Measurements from ENCODE around the gene TM2D1.
"Not testable (repeated sequence)": the region's sequence is repeated elsewhere in the genome, so short reads cannot be mapped to it uniquely, and the experiment has no call there.

The TM2D1 gene

GRCh38 chr1:61711969-61712368 is 13.0 kb downstream of the TM2D1 start:
- no peak for DNase-seq

- DNase-seq = not testable (repeated sequence)
Measured at GRCh38 chr1:61711257-61711656, 13.7 kb downstream of the TM2D1 start.

GRCh38 chr1:61709908-61710289 is 15.0 kb downstream of the TM2D1 start:
- DNase-seq = no peak

GRCh38 chr1:61708953-61709907 is 15.7 kb downstream of the TM2D1 start:
- no peak for DNase-seq

GRCh38 chr1:61699911-61700851 is 24.8 kb downstream of the TM2D1 start:
- DNase-seq = no peak

DNA sequence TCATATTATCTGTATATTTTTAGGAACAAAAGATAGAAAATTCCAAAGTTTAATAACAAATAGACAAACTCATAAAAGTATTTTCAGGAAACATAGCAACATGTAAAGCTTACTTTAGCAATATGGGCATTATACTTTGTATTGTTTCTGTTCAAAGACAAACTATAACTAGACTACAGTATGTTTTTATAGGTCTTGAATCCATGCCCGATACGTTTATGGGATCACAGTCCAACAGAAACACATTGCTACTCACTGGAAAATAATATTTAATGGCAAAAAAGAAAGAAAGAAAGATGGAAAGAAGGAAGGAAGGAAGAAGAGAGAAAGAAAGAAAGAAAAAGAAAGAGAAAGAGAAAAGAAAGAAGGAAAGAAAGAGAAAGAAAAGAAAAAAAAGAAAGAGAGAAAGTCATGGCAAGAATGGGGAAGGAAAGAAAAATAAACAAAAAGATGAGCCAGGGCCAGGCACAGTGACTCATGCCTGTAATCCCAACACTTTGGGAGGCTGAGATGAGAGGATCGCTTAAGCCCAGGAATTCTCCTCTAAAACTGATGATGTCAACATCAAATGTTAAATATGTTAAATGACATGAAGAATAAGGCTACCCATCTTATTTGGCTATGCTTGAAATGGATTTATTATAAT is 32.7 kb downstream of the TM2D1 start:
- no peak for DNase-seq

DNA sequence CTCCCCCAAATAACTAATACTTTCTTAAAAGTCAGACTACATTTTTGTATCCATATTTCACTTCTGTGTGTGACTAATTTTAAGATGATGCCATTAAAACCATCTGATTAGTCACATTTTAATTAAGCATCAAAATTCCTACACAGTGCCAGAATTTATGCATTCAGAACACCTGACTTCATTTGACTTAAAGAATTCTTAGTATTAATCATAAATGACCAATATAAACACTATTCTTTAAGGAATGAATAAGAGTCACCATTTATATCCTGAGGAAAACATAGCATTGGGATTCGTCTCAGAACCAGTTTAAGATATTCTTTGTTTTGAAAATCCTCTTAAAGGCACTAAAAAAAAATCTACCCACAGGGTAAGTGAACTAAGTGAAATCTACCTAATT is 37.0 kb downstream of the TM2D1 start:
- no peak for DNase-seq

- no peak for DNase-seq
Measured at GRCh38 chr1:61682891-61683290, 42.0 kb downstream of the TM2D1 start.

GRCh38 chr1:61680500-61680899 is 44.4 kb downstream of the TM2D1 start:
- no peak for DNase-seq

DNA sequence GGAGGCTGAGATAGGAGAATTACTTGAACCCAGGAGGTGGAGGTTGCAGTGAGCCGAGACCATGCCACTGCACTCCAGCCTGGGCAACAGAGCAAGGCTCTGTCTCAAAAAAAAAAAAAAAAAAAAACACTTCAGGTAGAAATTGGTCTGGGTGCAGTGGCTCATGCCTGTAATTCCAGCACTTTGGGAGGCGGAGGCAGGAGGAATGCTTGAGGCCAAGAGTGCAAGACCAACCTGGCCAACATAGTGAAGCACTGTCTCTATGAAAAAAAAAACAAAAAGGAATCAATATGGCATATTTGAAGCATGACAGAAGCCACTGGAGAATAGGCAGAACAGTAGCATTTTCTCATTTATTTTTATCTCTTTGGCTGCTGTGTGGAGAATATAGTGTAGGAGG is 48.1 kb downstream of the TM2D1 start:
- DNase-seq = not testable (repeated sequence)

DNA sequence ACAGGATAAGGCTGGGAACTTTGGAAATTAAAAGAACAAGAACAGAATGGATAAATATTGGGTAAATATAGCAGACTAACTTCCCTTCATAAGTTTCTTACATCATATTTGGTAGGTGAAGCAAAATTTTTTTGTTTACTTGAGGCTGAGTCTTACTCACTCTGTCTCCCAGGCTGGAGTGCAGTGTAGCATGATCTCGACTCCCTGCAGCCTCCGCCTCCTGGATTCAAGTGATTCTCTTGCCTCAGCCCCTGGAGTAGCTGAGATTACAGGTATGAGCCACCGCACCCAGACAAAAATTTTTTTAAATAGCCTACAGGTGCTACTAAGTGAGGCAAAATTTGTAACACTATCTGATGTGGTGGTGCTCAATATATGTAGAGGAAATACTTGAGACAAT is 50.7 kb downstream of the TM2D1 start:
- DNase-seq = no peak

GRCh38 chr1:61672376-61672775 is 52.6 kb downstream of the TM2D1 start:
- DNase-seq = no peak

DNA sequence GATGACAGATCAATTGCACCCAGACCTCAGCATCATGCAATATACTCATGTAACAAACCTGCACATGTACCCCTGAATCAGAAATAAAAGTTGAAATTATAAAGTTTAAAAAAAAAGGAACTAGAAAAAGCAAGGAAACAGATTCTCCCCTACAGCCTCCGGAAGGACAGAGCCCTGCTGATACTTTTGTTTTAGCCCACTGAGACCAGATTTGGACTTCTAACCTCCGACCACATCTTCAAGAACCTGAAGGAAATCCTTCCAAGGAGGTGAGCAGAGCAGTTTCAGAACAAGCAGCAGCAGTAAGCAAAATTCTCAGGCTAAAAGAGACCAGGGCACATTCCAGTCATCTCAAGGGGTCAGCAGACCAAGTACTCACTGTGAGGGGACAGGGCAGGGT is 54.5 kb downstream of the TM2D1 start:
- no peak for DNase-seq

DNA sequence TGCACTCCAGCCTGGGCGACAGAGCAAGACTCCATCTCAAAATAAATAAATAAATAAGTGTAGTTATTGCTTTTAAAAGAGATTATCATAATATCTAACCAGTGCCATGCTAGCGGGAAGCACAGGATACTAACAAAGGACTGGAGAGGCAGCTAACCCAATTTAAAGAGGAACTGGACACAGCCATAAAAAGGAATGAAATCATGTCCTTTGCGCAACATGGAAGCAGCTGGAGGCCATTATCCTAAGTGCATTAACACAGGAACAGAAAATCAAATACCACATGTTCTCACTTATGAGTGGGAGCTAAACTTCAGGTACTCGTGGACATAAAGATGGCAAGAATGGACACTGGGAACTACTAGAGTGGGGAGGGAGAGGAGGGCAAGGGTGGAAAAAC is 54.9 kb downstream of the TM2D1 start:
- no peak for DNase-seq

DNA sequence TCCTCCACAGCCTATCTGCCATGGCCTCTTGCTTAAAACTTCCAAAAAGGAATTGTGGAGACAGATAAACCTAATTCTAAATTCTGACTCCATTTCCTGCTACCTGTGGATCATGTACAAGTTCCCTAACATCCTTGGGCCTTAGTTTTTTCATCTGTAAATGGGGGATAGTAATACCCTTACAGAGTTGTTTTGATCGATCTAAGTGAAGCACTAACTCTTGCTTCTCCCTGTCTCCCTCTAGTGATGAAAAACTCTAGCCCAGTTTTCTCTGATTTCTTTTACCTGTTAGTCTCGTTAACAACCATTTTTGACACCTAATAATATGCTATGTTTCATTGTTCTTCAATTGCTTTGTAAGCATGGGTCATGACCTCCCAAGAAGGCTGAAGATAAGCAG is 65.9 kb downstream of the TM2D1 start:
- DNase-seq = no peak

- no peak for DNase-seq
Measured at GRCh38 chr1:61655453-61655852, 69.5 kb downstream of the TM2D1 start.

DNA sequence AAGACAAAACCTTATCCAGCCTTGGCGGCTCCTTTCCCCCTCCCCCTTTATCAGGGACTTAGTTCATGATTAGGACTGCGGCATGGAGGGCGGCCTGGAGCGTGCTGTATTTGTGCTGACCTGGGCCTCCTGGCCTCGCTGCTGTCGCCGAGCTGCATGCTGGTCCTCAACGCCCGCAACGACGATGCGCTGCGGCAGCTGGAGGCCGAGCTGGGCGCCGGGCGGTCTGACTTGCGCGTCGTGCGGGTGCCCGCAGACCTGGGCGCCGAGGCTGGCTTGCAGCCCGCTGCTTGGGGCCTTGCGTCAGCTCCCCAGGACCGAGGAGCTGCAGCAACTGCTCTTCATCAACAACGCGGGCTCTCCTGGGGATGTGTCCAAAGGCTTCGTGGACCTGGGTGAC is 70.9 kb downstream of the TM2D1 start:
- no peak for DNase-seq

DNA sequence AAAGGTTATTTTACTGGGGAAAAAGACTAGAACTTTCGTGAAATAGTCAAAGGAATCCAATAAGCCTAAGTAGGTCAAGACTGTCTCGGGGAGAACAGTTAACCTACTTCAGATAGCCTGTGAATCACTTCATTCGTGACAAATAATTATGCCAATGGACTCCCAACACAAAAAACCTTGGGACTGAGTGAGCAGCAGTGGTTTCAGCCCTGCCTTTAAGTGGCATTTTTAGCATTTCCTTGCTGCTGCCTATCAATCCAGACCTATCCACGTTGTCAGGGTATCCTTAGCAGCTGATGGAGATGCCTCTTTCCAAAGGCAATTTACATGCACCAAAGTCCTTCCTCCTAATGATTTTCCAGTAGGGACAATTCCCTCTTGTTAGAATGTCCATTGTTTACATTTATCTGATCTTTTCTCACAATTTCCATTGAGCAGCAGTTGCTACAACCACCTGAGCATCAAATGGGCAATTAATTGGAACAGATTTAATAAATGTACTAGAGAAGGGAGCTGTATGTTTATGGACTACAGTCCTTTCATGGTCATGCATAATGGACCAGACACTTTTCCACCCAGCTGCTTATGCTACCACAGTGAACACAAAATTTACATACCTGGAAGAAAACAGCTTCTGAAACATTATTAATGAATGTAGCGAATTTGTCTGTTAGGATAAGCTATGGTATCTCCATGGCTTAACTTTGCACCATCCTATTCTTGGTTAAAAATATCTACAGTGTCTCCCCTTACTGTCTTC is 75.8 kb downstream of the TM2D1 start:
- DNase-seq = no peak

DNA sequence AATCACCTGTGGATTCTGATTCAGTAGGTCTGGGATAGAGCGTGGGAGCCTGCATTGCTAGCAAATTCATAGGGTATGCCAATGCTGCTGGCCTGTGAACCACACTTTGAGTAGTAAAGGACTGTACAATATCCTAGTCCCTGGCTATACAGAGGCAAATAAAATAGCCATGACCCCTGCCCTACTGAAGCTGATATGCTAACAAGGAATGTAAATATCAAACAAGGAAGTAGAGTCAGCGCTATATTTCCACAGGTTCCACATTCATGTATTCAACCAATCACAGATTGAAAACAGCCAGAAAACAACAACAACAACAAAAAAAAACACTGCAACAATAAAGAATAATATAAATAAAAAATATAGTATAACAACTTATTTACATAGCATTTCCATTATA is 77.8 kb downstream of the TM2D1 start:
- DNase-seq = no peak

- DNase-seq = no peak
Measured at GRCh38 chr1:61645476-61645875, 79.5 kb downstream of the TM2D1 start.

DNA sequence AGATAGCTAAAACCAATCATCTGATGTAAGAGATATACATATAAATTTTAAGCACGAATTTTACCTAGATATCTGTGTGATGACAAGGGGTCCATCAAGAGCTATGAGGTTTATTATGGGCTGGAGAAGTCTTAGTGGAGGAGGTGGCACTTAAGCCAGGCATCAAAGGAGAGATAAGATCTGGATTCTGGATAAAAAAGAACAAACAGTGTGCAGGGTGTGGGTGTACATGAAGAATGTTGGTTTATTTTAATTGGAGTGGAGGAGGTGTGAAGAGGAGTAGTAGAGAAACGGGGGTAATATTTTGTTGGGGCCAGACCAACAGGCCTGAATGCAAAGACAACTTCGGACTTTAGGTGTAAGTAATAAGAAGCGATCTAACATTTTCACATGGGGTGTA is 80.6 kb downstream of the TM2D1 start:
- no peak for DNase-seq

DNA sequence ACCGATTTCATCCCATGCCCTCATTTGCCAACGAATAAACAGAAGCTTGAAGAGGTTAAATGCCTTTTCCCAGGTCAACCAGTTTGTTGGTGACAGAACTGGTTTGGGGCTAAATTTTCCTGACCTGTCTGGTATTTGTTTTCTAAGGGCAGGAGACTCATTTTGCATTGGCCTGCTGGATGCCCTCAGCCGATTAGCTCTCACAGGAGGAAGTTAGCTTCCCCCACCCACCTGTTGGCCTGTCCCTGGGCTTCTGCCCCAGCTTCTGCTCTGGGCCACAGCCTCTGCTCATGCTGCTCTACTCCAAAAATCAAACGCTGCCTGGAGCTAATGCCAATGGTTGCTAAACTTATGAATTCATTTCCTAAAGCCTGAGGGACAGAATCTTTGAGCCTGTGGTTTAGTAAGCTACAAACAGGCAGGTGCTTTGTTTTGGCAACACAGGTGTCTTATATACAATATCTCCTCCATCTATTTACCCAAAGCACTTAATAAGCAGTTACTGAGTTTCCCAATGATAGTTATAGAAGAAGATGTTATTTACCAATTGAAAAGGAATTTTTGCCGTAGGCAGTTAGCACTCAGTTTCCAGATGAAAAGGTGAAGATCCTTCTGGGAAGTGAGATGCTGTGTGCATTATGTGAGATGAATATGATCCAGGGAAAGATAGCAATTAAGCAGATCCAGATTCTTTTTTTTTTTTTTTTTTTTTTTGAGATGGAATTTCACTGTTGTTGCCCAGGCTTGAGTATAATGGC is 82.3 kb downstream of the TM2D1 start:
- DNase-seq = no peak

All from activated T-cell treated with anti-CD3 and anti-CD28 coated beads, Interleukin-2, amount 50 U/mL, for 48 hours (primary cell).